Left lung (tissue), 10 donors: ENCODE results near the gene EFEMP2. TPM values are rescaled to one million over a fixed set of nuclear protein-coding genes. Genes with fewer than 3 reads are reported as not detected.

Experiments used
- ATAC-seq: fragments of 200-7000 bp; cut with Tn5 transposase; one replicate; pipeline ENCODE4 v1.9.1; 2020; ENCODE audit warnings: moderate library complexity
- DNase-seq, 4 donors: peaks; one replicate each; pipeline ENCODE4 v3.0.0-alpha.2; 2013 to 2020
- H3K27ac ChIP-seq, 2 donors: fragments of 200-600 bp; sonication (generic) in 1 of 2; one replicate each; pipeline versions ENCODE4 v1.5.0 to v1.8.0; 2020 to 2021
- H3K27me3 ChIP-seq, 2 donors: fragments of 200-600 bp; sonication (generic) in 1 of 2; one replicate each; pipeline versions ENCODE4 v1.5.0 to v1.8.0; 2020 to 2021
- H3K36me3 ChIP-seq, 2 donors: fragments of 200-600 bp; sonication (generic) in 1 of 2; one replicate each; pipeline versions ENCODE4 v1.5.0 to v1.8.0; 2020 to 2021
- H3K4me1 ChIP-seq, 2 donors: fragments of 200-600 bp; one replicate each; pipeline ENCODE4 v1.8.0; 2021
- H3K4me3 ChIP-seq, 2 donors: fragments of 200-600 bp; sonication (generic) in 1 of 2; one replicate each; pipeline versions ENCODE4 v1.5.0 to v1.8.0; 2020 to 2021; ENCODE audit warnings: mild to moderate bottlenecking in 1 of 2
- H3K9me3 ChIP-seq, 2 donors: fragments of 200-600 bp; sonication (generic) in 1 of 2; one replicate each; pipeline versions ENCODE4 v1.5.0 to v1.8.0; 2020 to 2021
- CTCF ChIP-seq, 2 donors: fragments of 200-600 bp; sonication (generic) in 1 of 2; IDR thresholded peaks; one replicate each; pipeline versions ENCODE4 v1.5.0 to v1.8.0; 2021; ENCODE audit warnings: antibody characterized with exemption in 2 of 2
- intact Hi-C, 2 donors: fragments of 100-400 bp; cut with DNase I; formaldehyde crosslinking; loops; one replicate each; pipeline versions ENCODE4 v1.11.2 to v1.14.2; 2022
- polyA plus RNA-seq, 6 donors: library from polyadenylated mRNA; unstranded; fragments of 120-200 nt; gene quantifications; one replicate each; pipeline ENCODE4 v1.2.1, GENCODE V29; 2013; ENCODE audit not compliant: insufficient read length in 6 of 6
- total RNA-seq, 2 donors: library from RNA; stranded (reverse); fragmentation: NEBNext Ultra II Directional; extraction: Animal tissue kit (Norgen Biotek cat#: 25700); gene quantifications; one replicate each; pipeline ENCODE4 v1.2.1, GENCODE V29; 2021
- donor health status: DM: no; HTN: yes; CAD: no.
- donor health status: DM: no; HTN: no; CAD: no.

Gene EFEMP2
- total and polyA plus RNA-seq, 8 donors, result 67.6 to 169 (median 144) TPM

- H3K27me3 ChIP-seq, result no peaks in the 10 kb centered on the region
- H3K4me1 ChIP-seq, result peaks cover 0 to 56% of the 10 kb centered on the region in 2 donors
- H3K4me3 ChIP-seq, result no peak overlapping the region
- ATAC-seq, result no peak
- H3K27ac ChIP-seq, result no peak overlapping the region
- intact Hi-C loops, result no loop called here
- DNase-seq, result peak in 1 of 4 donors; percentile 72
- no peak for TF ChIP-seq CTCF (IDR thresholded peaks at IDR 0.05)
- no peaks in the 10 kb centered on the region for H3K9me3 ChIP-seq
- peaks cover 0 to 39% of the 10 kb centered on the region in 2 donors for H3K36me3 ChIP-seq
These were observed 2.8 kb downstream of the EFEMP2 start for GRCh38 chr11:65869643-65870306.

- no peak for TF ChIP-seq CTCF (IDR thresholded peaks at IDR 0.05)
- H3K27ac ChIP-seq, result no peak overlapping the region
- peaks cover 0 to 47% of the 10 kb centered on the region in 2 donors for H3K36me3 ChIP-seq
- H3K4me1 ChIP-seq, result peaks cover 0 to 56% of the 10 kb centered on the region in 2 donors
- no peak overlapping the region for H3K4me3 ChIP-seq
- no peaks in the 10 kb centered on the region for H3K27me3 ChIP-seq
- H3K9me3 ChIP-seq, result no peaks in the 10 kb centered on the region
- intact Hi-C loops, result no loop called here
- ATAC-seq, result no peak
- DNase-seq, result peak in 1 of 4 donors; percentile 1
These were observed 3.7 kb downstream of the EFEMP2 start for GRCh38 chr11:65868907-65869306.

- H3K4me3 ChIP-seq, result no peak overlapping the region
- peaks cover 0 to 54% of the 10 kb centered on the region in 2 donors for H3K4me1 ChIP-seq
- ATAC-seq (no peak), DNase-seq (peak in 1 of 4 donors; percentile 50)
- H3K27me3 ChIP-seq, result no peaks in the 10 kb centered on the region
- peaks cover 0 to 55% of the 10 kb centered on the region in 2 donors for H3K36me3 ChIP-seq
- no peak overlapping the region for H3K27ac ChIP-seq
- H3K9me3 ChIP-seq, result no peaks in the 10 kb centered on the region
- no peak for TF ChIP-seq CTCF (IDR thresholded peaks at IDR 0.05)
- intact Hi-C loops, result no loop called here
These were observed 4.4 kb downstream of the EFEMP2 start for GRCh38 chr11:65868076-65868667.

GRCh38 chr11:65867284-65868071 is 5.1 kb downstream of the EFEMP2 start:
- H3K4me1 ChIP-seq, result peaks cover 0 to 54% of the 10 kb centered on the region in 2 donors
- DNase-seq, result peak in 1 of 4 donors; percentile 74
- no peaks in the 10 kb centered on the region for H3K9me3 ChIP-seq
- intact Hi-C loops, result no loop called here
- no peaks in the 10 kb centered on the region for H3K27me3 ChIP-seq
- TF ChIP-seq CTCF (IDR thresholded peaks at IDR 0.05), result no peak
- H3K27ac ChIP-seq, result no peak overlapping the region
- peaks cover 0 to 62% of the 10 kb centered on the region in 2 donors for H3K36me3 ChIP-seq
- no peak for ATAC-seq
- H3K4me3 ChIP-seq, result no peak overlapping the region
